H9 (cell line): ENCODE measurements around the gene FADS1. TPM values are rescaled to one million over a fixed set of nuclear protein-coding genes. Genes with fewer than 3 reads are reported as not detected.

Experiments used
- DNase-seq: peaks from one replicate; pipeline ENCODE4 v3.0.0-alpha.2; 2017
- H2AFZ ChIP-seq: one replicate; pipeline ENCODE4 v1.6.1; 2013; ENCODE audit warnings: mild to moderate bottlenecking, low read length, control low read depth, moderate library complexity
- H2AK5ac ChIP-seq: 2 replicates; pipeline ENCODE4 v1.6.1; 2013; ENCODE audit warnings: low read length, control low read depth, mixed read lengths; ENCODE audit not compliant: insufficient read length
- H2BK120ac ChIP-seq: one replicate; pipeline ENCODE4 v1.6.1; 2013; ENCODE audit warnings: low read depth, mild to moderate bottlenecking, low read length, control low read depth, inconsistent platforms; ENCODE audit not compliant: poor library complexity, severe bottlenecking
- H2BK12ac ChIP-seq: 2 replicates; pipeline ENCODE4 v1.6.1; 2013; ENCODE audit warnings: low read length, control low read depth, mixed read lengths, low read depth; ENCODE audit not compliant: insufficient read length
- H2BK15ac ChIP-seq: 2 replicates; pipeline ENCODE4 v1.6.1; 2013; ENCODE audit warnings: low read depth, low read length, control low read depth
- H2BK20ac ChIP-seq: one replicate; pipeline ENCODE4 v1.6.1; 2013; ENCODE audit warnings: low read depth, mild to moderate bottlenecking, low read length, control low read depth, inconsistent platforms; ENCODE audit not compliant: poor library complexity, severe bottlenecking
- H2BK5ac ChIP-seq: 2 replicates; pipeline ENCODE4 v1.6.1; 2013; ENCODE audit warnings: low read length, control low read depth, mixed read lengths; ENCODE audit not compliant: insufficient read length
- H3K14ac ChIP-seq: 2 replicates; pipeline ENCODE4 v1.6.1; 2013; ENCODE audit warnings: low read length, control low read depth; ENCODE audit not compliant: insufficient read depth
- H3K18ac ChIP-seq: 2 replicates; pipeline ENCODE4 v1.6.1; 2013; ENCODE audit warnings: low read depth, mild to moderate bottlenecking, mixed read lengths, low read length, control low read depth; ENCODE audit not compliant: insufficient read length
- H3K23ac ChIP-seq: 2 replicates; pipeline ENCODE4 v1.6.1; 2013; ENCODE audit warnings: low read length, control low read depth, mixed read lengths, low read depth; ENCODE audit not compliant: insufficient read length
- H3K23me2 ChIP-seq: 2 replicates; pipeline ENCODE4 v1.6.1; 2013; ENCODE audit warnings: low read depth, mild to moderate bottlenecking, mixed read lengths, low read length, control low read depth; ENCODE audit not compliant: insufficient read length, poor library complexity, severe bottlenecking
- H3K27ac ChIP-seq: 2 replicates; pipeline ENCODE4 v1.5.1; 2013; ENCODE audit warnings: low read length, control low read depth, mixed read lengths, low read depth; ENCODE audit not compliant: insufficient read length
- H3K27me3 ChIP-seq: 2 replicates; pipeline ENCODE4 v1.6.1; 2013; ENCODE audit warnings: low read length, control low read depth, inconsistent platforms; ENCODE audit not compliant: insufficient read depth
- H3K4ac ChIP-seq: 2 replicates; pipeline ENCODE4 v1.6.1; 2013; ENCODE audit warnings: low read depth, mild to moderate bottlenecking, control low read depth, inconsistent platforms, low read length, moderate library complexity
- H3K4me1 ChIP-seq: 2 replicates; pipeline ENCODE4 v1.6.1; 2013; ENCODE audit warnings: low read length, control low read depth, inconsistent platforms; ENCODE audit not compliant: insufficient read depth
- H3K4me2 ChIP-seq: 2 replicates; pipeline ENCODE4 v1.6.1; 2013; ENCODE audit warnings: low read length, control low read depth, mixed read lengths; ENCODE audit not compliant: insufficient read length, insufficient read depth
- H3K56ac ChIP-seq: 2 replicates; pipeline ENCODE4 v1.6.1; 2013; ENCODE audit warnings: low read depth, mild to moderate bottlenecking, mixed read lengths, low read length, control low read depth; ENCODE audit not compliant: insufficient read length
- H3K79me1 ChIP-seq: 2 replicates; pipeline ENCODE4 v1.6.1; 2013; ENCODE audit warnings: low read depth, mild to moderate bottlenecking, moderate library complexity, low read length, control low read depth, inconsistent platforms; ENCODE audit not compliant: insufficient read depth, poor library complexity, severe bottlenecking
- H3K79me2 ChIP-seq: 2 replicates; pipeline ENCODE4 v1.6.1; 2013; ENCODE audit warnings: low read length, control low read depth, inconsistent platforms; ENCODE audit not compliant: insufficient read depth
- H3K9ac ChIP-seq: 2 replicates; pipeline ENCODE4 v1.6.1; 2013; ENCODE audit warnings: low read length, control low read depth, mixed read lengths; ENCODE audit not compliant: insufficient read length; ENCODE audit errors: extremely low read depth
- H3K9me3 ChIP-seq: one replicate; pipeline ENCODE4 v1.6.1; 2013; ENCODE audit warnings: low read depth, low read length, inconsistent platforms; ENCODE audit not compliant: control insufficient read depth
- H3T11ph ChIP-seq: one replicate; pipeline ENCODE4 v1.6.1; 2013; ENCODE audit warnings: mild to moderate bottlenecking, low read length, control low read depth, inconsistent platforms
- H4K20me1 ChIP-seq: one replicate; pipeline ENCODE4 v1.6.1; 2013; ENCODE audit not compliant: control insufficient read depth, insufficient read length, insufficient read depth
- H4K5ac ChIP-seq: 2 replicates; pipeline ENCODE4 v1.6.1; 2013; ENCODE audit warnings: low read depth, mild to moderate bottlenecking, mixed read lengths, low read length, control low read depth; ENCODE audit not compliant: insufficient read length
- H4K8ac ChIP-seq: replicated peaks from 2 replicates; pipeline ENCODE4 v1.6.1; 2013; ENCODE audit warnings: low read length, control low read depth, mixed read lengths, low read depth; ENCODE audit not compliant: insufficient read length
- H4K91ac ChIP-seq: 2 replicates; pipeline ENCODE4 v1.6.1; 2013; ENCODE audit warnings: low read depth, mild to moderate bottlenecking, moderate library complexity, mixed read lengths, low read length, control low read depth; ENCODE audit not compliant: insufficient read length
- H3K27ac Mint-ChIP-seq, 3 experiments: 2 replicates in 2 of 3; 3 replicates in 1 of 3; pipeline ENCODE4 v1.8.0; 2020 to 2021; ENCODE audit warnings: mixed read lengths in 3 of 3, mild to moderate bottlenecking in 1 of 3, moderate library complexity in 1 of 3
- H3K27me3 Mint-ChIP-seq: 2 replicates; pipeline ENCODE4 v1.8.0; 2021; ENCODE audit warnings: low read depth, mild to moderate bottlenecking, moderate library complexity, mixed read lengths
- H3K36me3 Mint-ChIP-seq, 3 experiments: 2 replicates in 2 of 3; 3 replicates in 1 of 3; pipeline ENCODE4 v1.8.0; 2020 to 2021; ENCODE audit warnings: low read depth in 3 of 3, mixed read lengths in 3 of 3; ENCODE audit not compliant: insufficient read depth in 1 of 3
- H3K4me1 Mint-ChIP-seq, 2 experiments: 2 replicates each; pipeline ENCODE4 v1.8.0; 2020; ENCODE audit warnings: mixed read lengths in 2 of 2
- H3K4me3 Mint-ChIP-seq, 2 experiments: 2 replicates in 1 of 2; 3 replicates in 1 of 2; pipeline ENCODE4 v1.8.0; 2020 to 2021; ENCODE audit warnings: mild to moderate bottlenecking in 2 of 2, mixed read lengths in 2 of 2, moderate library complexity in 1 of 2
- H3K9me3 Mint-ChIP-seq, 2 experiments: 2 replicates in 1 of 2; 3 replicates in 1 of 2; pipeline ENCODE4 v1.8.0; 2020; ENCODE audit warnings: mild to moderate bottlenecking in 2 of 2, mixed read lengths in 2 of 2, moderate library complexity in 1 of 2
- CTCF ChIP-seq: fragments of 200-600 bp; sonication (generic); conservative IDR thresholded peaks from 3 replicates; pipeline ENCODE4 v1.8.0; 2021; ENCODE audit warnings: antibody characterized with exemption, mild to moderate bottlenecking
- WGBS: extraction: QIAGEN DNeasy Blood & Tissue Kit; methylation state at CpG from one replicate; pipeline ENCODE4 v1.1.7; 2013; ENCODE audit warnings: missing lambda C conversion rate, low lambda C conversion rate, mixed read lengths; ENCODE audit not compliant: insufficient read length; ENCODE audit errors: extremely low coverage; 5-methylcytosine and 5-hydroxymethylcytosine counted together
- total RNA-seq: library from RNA; stranded (reverse); gene quantifications from 2 replicates; pipeline ENCODE4 v1.2.1, GENCODE V29; 2021

FADS1 gene
- total RNA-seq, 1 experiment from 2014 or later = 125 TPM

GRCh38 chr11:61806785-61807184, 10.0 kb downstream of the FADS1 start:
- no peak overlapping the region for H3T11ph ChIP-seq
- no peak overlapping the region for H3K23ac ChIP-seq
- no peak for DNase-seq
- H4K20me1 ChIP-seq = no peaks in the 10 kb centered on the region
- no peak overlapping the region for H3K9ac ChIP-seq
- no peak overlapping the region for H2BK20ac ChIP-seq
- H4K8ac ChIP-seq = no peak overlapping the region
- H3K14ac ChIP-seq = no peak overlapping the region
- H2BK15ac ChIP-seq = no peak overlapping the region
- WGBS = no CpG with 5 or more reads among the region's 5 CpGs
- Mint-ChIP-seq H3K4me1 (no peaks in the 10 kb centered on the region), H3K27ac (no peak overlapping the region; a peak in 1 of 7 replicates), H3K36me3 (peaks cover 62 to 95% (median 93%) of the 10 kb centered on the region in 3 experiments), H3K27me3 (no peaks in the 10 kb centered on the region), H3K4me3 (no peak overlapping the region), H3K9me3 (no peaks in the 10 kb centered on the region; a peak in 1 of 5 replicates)
- no peak overlapping the region for H4K91ac ChIP-seq
- no peaks in the 10 kb centered on the region for H3K79me1 ChIP-seq
- H2AK5ac ChIP-seq = no peak overlapping the region
- no peak overlapping the region for H2BK120ac ChIP-seq
- no peak overlapping the region for H2AFZ ChIP-seq
- H3K23me2 ChIP-seq = no peaks in the 10 kb centered on the region
- no peak overlapping the region for H4K5ac ChIP-seq
- no peaks in the 10 kb centered on the region for H3K9me3 ChIP-seq
- no peak for TF ChIP-seq CTCF
- H3K4me1 ChIP-seq = no peaks in the 10 kb centered on the region
- H2BK12ac ChIP-seq = no peak overlapping the region
- no peak overlapping the region for H2BK5ac ChIP-seq
- no peak overlapping the region for H3K4me2 ChIP-seq
- no peaks in the 10 kb centered on the region for H3K79me2 ChIP-seq
- H3K18ac ChIP-seq = no peak overlapping the region
- no peak overlapping the region for H3K4ac ChIP-seq
- no peaks in the 10 kb centered on the region for H3K27me3 ChIP-seq
- H3K27ac ChIP-seq = no peak overlapping the region
- no peak overlapping the region for H3K56ac ChIP-seq
